D721Med (cell line): ENCODE data around the gene PDHB.

Experiments
- DNase-seq: peaks from one replicate; pipeline ENCODE4 v3.0.0; 2011; ENCODE audit warnings: low spot score; ENCODE audit not compliant: insufficient read length
- FAIRE-seq: peaks from 2 replicates; lab custom pipeline; 2011; peaks lifted over from hg19 to GRCh38; lab: Jason Lieb, UNC
- CTCF ChIP-seq: IDR thresholded peaks from 2 replicates; pipeline ENCODE4 v1.5.1; 2012; ENCODE audit warnings: mild to moderate bottlenecking, control low read depth; ENCODE audit not compliant: insufficient read depth; ENCODE audit errors: missing control alignments

PDHB gene

GRCh38 chr3:58424613-58425012, 9.0 kb downstream of the PDHB start:
- TF ChIP-seq CTCF = no peak
- DNase-seq (no peak), FAIRE-seq (no peak)

DNA sequence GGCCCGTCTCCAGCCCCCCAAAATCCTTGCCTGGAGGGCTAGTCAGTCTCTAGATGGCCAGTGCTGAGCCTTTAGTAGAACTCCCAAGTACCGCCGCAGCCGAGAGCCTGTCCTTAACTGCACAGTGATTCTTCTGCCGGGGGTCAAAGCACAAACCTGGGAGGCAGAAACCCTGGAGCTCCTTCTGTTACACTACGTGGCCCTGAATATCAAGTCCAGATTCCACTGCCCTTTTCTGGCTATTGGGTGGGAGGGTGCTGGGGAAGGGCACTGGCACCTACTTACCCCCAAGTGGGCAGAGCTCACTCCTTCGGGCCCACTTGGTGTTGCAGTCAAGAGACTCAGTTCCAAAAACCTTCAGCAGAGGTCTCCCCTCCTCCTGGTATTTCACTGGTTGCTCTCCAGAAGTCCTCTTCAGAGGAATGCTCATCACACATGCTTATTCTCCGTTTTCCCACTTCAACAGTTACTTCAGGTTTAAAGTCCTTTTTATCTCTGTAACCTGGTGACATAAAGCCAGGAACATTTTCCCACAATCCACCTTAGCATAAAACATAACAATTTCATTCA, 10.8 kb downstream of the PDHB start:
- no peak for DNase-seq
- FAIRE-seq = no peak
- no peak for TF ChIP-seq CTCF

GRCh38 chr3:58421004-58421403, 12.6 kb downstream of the PDHB start:
- TF ChIP-seq CTCF = no peak
- FAIRE-seq = no peak
- no peak for DNase-seq

- no peak for DNase-seq
- TF ChIP-seq CTCF = no peak
- no peak for FAIRE-seq
Measured at GRCh38 chr3:58419780-58420507, 13.7 kb downstream of the PDHB start.

DNA sequence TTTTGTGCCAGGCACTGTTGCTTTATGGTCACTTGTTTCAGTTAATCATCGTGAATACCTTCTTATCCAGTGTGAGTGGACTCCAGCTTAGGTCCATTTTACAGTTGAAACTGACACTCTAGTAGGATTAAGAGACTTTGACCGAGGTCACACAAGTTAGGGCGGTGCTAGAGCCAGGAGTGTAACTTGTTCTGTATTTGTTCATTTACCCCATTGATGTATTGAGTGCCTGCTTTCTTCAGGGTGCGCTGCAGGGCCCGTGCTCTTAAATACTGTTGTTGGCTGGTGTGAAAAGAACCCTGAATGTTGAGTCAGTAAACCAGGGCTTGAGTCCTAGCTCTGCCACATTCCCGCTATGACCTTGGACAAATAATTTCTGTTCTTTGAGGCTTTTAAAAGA, 15.4 kb downstream of the PDHB start:
- FAIRE-seq (no peak), DNase-seq (no peak)
- TF ChIP-seq CTCF = no peak

DNA sequence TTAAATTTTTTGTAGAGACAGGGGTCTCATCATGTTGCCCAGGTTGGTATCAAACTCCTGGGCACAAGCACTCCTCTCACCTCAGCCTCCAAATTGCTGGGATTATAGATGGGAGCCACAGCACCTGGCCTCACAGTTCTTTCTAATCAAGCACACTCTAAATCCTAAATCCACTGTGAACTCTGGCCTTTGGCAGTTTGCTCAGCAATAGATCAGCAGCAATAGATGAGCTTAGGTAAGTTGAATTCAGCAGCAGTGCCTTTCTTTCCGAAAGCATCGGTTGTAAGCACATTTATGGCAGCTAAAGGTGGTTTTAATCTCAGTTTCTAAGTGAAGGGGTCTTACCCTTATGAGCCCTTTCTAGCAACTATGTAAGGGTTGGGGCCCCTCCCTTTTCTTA, 16.6 kb downstream of the PDHB start:
- FAIRE-seq (no peak), DNase-seq (no peak)
- no peak for TF ChIP-seq CTCF

GRCh38 chr3:58416191-58416590, 17.4 kb downstream of the PDHB start:
- DNase-seq (no peak), FAIRE-seq (no peak)
- no peak for TF ChIP-seq CTCF
